GM12878 (cell line): ENCODE measurements around the gene ZFPM1. TPM values are rescaled to one million over a fixed set of nuclear protein-coding genes. Genes with fewer than 3 reads are reported as not detected.
A peak's percentile ranks its signal among the peaks of the same experiment; 100 is the strongest.

Experiments
- ATAC-seq: fragments of 200-7000 bp; cut with Tn5 transposase; 3 replicates; pipeline ENCODE4 v1.9.1; 2020; ENCODE audit warnings: mild to moderate bottlenecking, moderate library complexity
- BruUV-seq: library from RNA; stranded (reverse); fragments of 400-500 nt; replicated peaks from 2 replicates; lab custom pipeline; 2021; lab: Mats Ljungman, UMichigan
- CTCF ChIA-PET: fragments of 300-600 bp; sonication (Branson Sonifier 250); formaldehyde crosslinking; extraction: SDS; loops from one replicate; lab custom pipeline; 2021; ENCODE audit warnings: inconsistent platforms; lab: Yijun Ruan, JAX
- POLR2A ChIA-PET: fragments of 350-600 bp; formaldehyde crosslinking; extraction: SDS; loops from one replicate; lab custom pipeline; 2021; ENCODE audit warnings: inconsistent platforms; lab: Charles Lee
- RAD21 ChIA-PET: fragments of 300-600 bp; sonication (Branson Sonifier 250); formaldehyde crosslinking; loops from one replicate; lab custom pipeline; 2023; ENCODE audit warnings: antibody characterized with exemption; ENCODE audit not compliant: unreplicated experiment; lab: Charles Lee
- SMC1A ChIA-PET: fragments of 300-600 bp; sonication (Branson Sonifier 250); formaldehyde crosslinking; loops from one replicate; lab custom pipeline; 2023; ENCODE audit not compliant: unreplicated experiment, uncharacterized antibody; lab: Charles Lee
- DNase-seq: peaks from one replicate; pipeline ENCODE4 v3.0.0-alpha.2; 2011; ENCODE audit warnings: low read depth, low spot score
- FAIRE-seq: peaks from 3 replicates; lab custom pipeline; 2011; peaks lifted over from hg19 to GRCh38; lab: Jason Lieb, UNC
- H2AFZ ChIP-seq: 2 replicates; pipeline ENCODE4 v1.6.0; 2011; ENCODE audit warnings: low read depth, low read length, control low read depth; ENCODE audit not compliant: control insufficient read depth
- H3K27ac ChIP-seq: 2 replicates; pipeline ENCODE4 v1.5.1; 2011; ENCODE audit warnings: control low read depth; ENCODE audit not compliant: control insufficient read depth, insufficient read depth
- H3K27me3 ChIP-seq, 2 experiments: replicated peaks in 1 of 2; 2 replicates each; pipeline versions ENCODE4 v1.6.0 to v1.6.1; 2011; ENCODE audit warnings: low read length in 1 of 2; ENCODE audit not compliant: control insufficient read depth in 2 of 2, insufficient read depth in 2 of 2
- H3K36me3 ChIP-seq, 2 experiments: 2 replicates each; pipeline ENCODE4 v1.5.1; 2011; ENCODE audit warnings: low read length in 1 of 2; ENCODE audit not compliant: control insufficient read depth in 2 of 2, insufficient read depth in 2 of 2
- H3K4me1 ChIP-seq: 2 replicates; pipeline ENCODE4 v1.6.1; 2011; ENCODE audit warnings: mild to moderate bottlenecking, low read length, moderate library complexity, mixed read lengths; ENCODE audit not compliant: control insufficient read depth, insufficient read depth
- H3K4me2 ChIP-seq: 2 replicates; pipeline ENCODE4 v1.6.0; 2011; ENCODE audit warnings: control low read depth; ENCODE audit not compliant: control insufficient read depth, insufficient read depth
- H3K4me3 ChIP-seq: fragments of 200-600 bp; sonication (generic); 2 replicates; pipeline ENCODE4 v1.5.1; 2016
- H3K79me2 ChIP-seq: 2 replicates; pipeline ENCODE4 v1.6.0; 2011; ENCODE audit warnings: low read length; ENCODE audit not compliant: control insufficient read depth, insufficient read depth
- H3K9ac ChIP-seq: 2 replicates; pipeline ENCODE4 v1.8.0; 2011; ENCODE audit warnings: low read length, control low read depth, mixed read lengths; ENCODE audit not compliant: control insufficient read depth, insufficient read depth
- H3K9me3 ChIP-seq: replicated peaks from 3 replicates; pipeline ENCODE4 v1.5.1; 2011; ENCODE audit warnings: mild to moderate bottlenecking, low read length; ENCODE audit not compliant: control insufficient read depth, insufficient read depth
- H4K20me1 ChIP-seq: 2 replicates; pipeline ENCODE4 v1.6.0; 2011; ENCODE audit not compliant: control insufficient read depth, insufficient read depth
- IKZF1 ChIP-seq: fragments of 450-650 bp; conservative IDR thresholded peaks from 2 replicates; pipeline ENCODE4 v1.6.1; 2017; ENCODE audit warnings: antibody characterized with exemption, mild to moderate bottlenecking
- MEF2A ChIP-seq: IDR thresholded peaks from 2 replicates; pipeline ENCODE4 v1.6.1; 2011; ENCODE audit warnings: low read depth, mild to moderate bottlenecking, low read length, moderate library complexity; ENCODE audit not compliant: insufficient read depth
- PKNOX1 ChIP-seq: fragments of 450-650 bp; IDR thresholded peaks from 2 replicates; pipeline ENCODE4 v1.6.1; 2016; ENCODE audit warnings: mild to moderate bottlenecking
- RFX5 ChIP-seq: IDR thresholded peaks from 2 replicates; pipeline ENCODE4 v1.6.1; 2011; ENCODE audit warnings: low read depth, low read length, improper control_type of control experiment
- SMARCA5 ChIP-seq: fragments of 450-650 bp; IDR thresholded peaks from 2 replicates; pipeline ENCODE4 v1.6.1; 2017; ENCODE audit warnings: mild to moderate bottlenecking
- ZNF217 ChIP-seq: fragments of 450-650 bp; IDR thresholded peaks from 2 replicates; pipeline ENCODE4 v1.6.1; 2017; ENCODE audit warnings: antibody characterized with exemption, mild to moderate bottlenecking
- ZNF687 ChIP-seq: fragments of 450-650 bp; IDR thresholded peaks from 2 replicates; pipeline ENCODE4 v1.6.1; 2017; ENCODE audit warnings: mild to moderate bottlenecking, moderate library complexity
- WGBS: methylation state at CpG from one replicate; pipeline ENCODE4 v1.1.6; 2016; ENCODE audit warnings: low lambda C conversion rate; ENCODE audit not compliant: insufficient replicate concordance, insufficient coverage; ENCODE audit errors: missing lambda C conversion rate; 5-methylcytosine and 5-hydroxymethylcytosine counted together
- in situ Hi-C: fragments of 300-500 bp; cut with MboI; formaldehyde crosslinking; loops from 9 replicates; pipeline ENCODE4 v1.14.3; 2018; ENCODE audit warnings: mixed read lengths
- intact Hi-C: fragments of 100-400 bp; cut with micrococcal nuclease; formaldehyde crosslinking; loops from one replicate; pipeline ENCODE4 v1.14.2; 2022; ENCODE audit not compliant: unreplicated experiment
- polyA plus RNA-seq, 11 experiments: library from polyadenylated mRNA; depleted of rRNA in 4 of 11; unstranded in 6 of 11; stranded (reverse) in 5 of 11; fragments of >200 nt; fragmentation: Nextera tagmentation in 4 of 11; fragmentation: Illumina TruSeq in 1 of 11; extraction: Ambion mirVana in 4 of 11; extraction: Trizol in 1 of 11; gene quantifications; 1 replicate in 1 of 11; 2 replicates in 10 of 11; pipeline versions ENCODE4 v1.2.1 to v1.2.3, GENCODE V29; 2011 to 2016; ENCODE audit warnings: inconsistent platforms in 2 of 11, missing spikeins in 2 of 11, low read depth in 1 of 11
- total RNA-seq, 4 experiments: library from RNA; depleted of rRNA in 3 of 4; stranded (reverse); fragments of >200 nt in 3 of 4; fragmentation: Illumina TruSeq in 1 of 4; extraction: Trizol in 1 of 4; gene quantifications; 2 replicates each; pipeline versions ENCODE4 v1.2.1 to v1.2.3, GENCODE V29; 2013 to 2021

ZFPM1 gene
- total and polyA plus RNA-seq, 10 of the 15 experiments (the other 5 are each of a cell fraction or from before 2014, with no cell fraction given): 0.02 to 5.1 (median 0.30) TPM

GRCh38 chr16:88447881-88448280 lies 5.2 kb upstream of the ZFPM1 start (continued):
- TF ChIP-seq ZNF687 (no peak), RFX5 (no peak), MEF2A (no peak)
- TF ChIP-seq, all 136 proteins: peak for 0

- Histone ChIP-seq H3K4me2 (0 out of 2 replicates have a peak overlapping the region, but pooled peaks have one; percentile 25), H3K27me3 (peaks cover 0 to 2% of the 10 kb centered on the region in 2 experiments; a peak in 1 of 4 replicates), H3K4me1 (peaks cover 18% of the 10 kb centered on the region), H4K20me1 (no peaks in the 10 kb centered on the region), H3K9me3 (no peaks in the 10 kb centered on the region)
- in situ Hi-C loops: loop anchor here (25.0 kb wide), 1 partner anchor 486 kb away; the partner anchor contains the start of gene BANP
- ATAC-seq: no peak
- intact Hi-C loops: no loop called here
- CTCF ChIA-PET: interaction anchor here (1.1 to 1.5 kb wide), 3 partner anchors 13 to 118 kb away, joined by 3 to 4 read pairs (median 3); no protein-coding TSS in a partner anchor
- no peak for DNase-seq
- TF ChIP-seq SMARCA5 (0 out of 2 replicates have a peak, but pooled peaks have one; percentile 47), IKZF1 (no peak), PKNOX1 (peak; percentile 37; the same call in 1 of the 2 replicates), ZNF217 (no peak)
- TF ChIP-seq, all 136 proteins: peak for 2
- no TSS peak for BruUV-seq
- Histone ChIP-seq H3K79me2 (peaks cover under 1% of the 10 kb centered on the region; the same call in 1 of the 2 replicates), H3K36me3 (no peaks in the 10 kb centered on the region), H2AFZ (peak overlapping the region; percentile 48), H3K9ac (no peak overlapping the region), H3K27ac (no peak overlapping the region), H3K4me3 (no peak overlapping the region)
- WGBS: 22% methylated on average over 26 of the region's 26 CpGs
- FAIRE-seq: no peak
- ChIA-PET RAD21 (interaction anchor here (1.1 kb wide), 1 partner anchor 113 kb away, joined by 3 read pairs; no protein-coding TSS in a partner anchor), SMC1A (interaction anchor here (1.6 kb wide), 1 partner anchor 18 kb away, joined by 3 read pairs; no protein-coding TSS in a partner anchor), POLR2A (no interaction called here)
Measured at GRCh38 chr16:88448461-88449266, 4.4 kb upstream of the ZFPM1 start.
